ENCODE data around the gene FXYD1. TPM values are rescaled to one million over a fixed set of nuclear protein-coding genes. Genes with fewer than 3 reads are reported as not detected.

Gene FXYD1
- total RNA-seq, 4 donors from 2014 or later, result 215 to 235 (median 225) TPM

GRCh38 chr19:35143818-35144217 lies 5.2 kb downstream of the FXYD1 start:
- TF ChIP-seq POLR2A (IDR thresholded peaks at IDR 0.05), result no peak
- no peak overlapping the region for H3K27ac ChIP-seq
- no peak overlapping the region for H3K4me3 ChIP-seq
- no peak for DNase-seq
- no peak for ATAC-seq
- peaks cover 20 to 25% of the 10 kb centered on the region in 2 donors for H3K4me1 ChIP-seq
- in situ Hi-C loops (cut with MboI; ENCODE audit: low sequenced_read_pairs in 4 of 4), result loop anchor here in 1 of 4 donors (10.0 kb wide), 1 partner anchor 131 kb away; no protein-coding TSS in a partner anchor
- no peaks in the 10 kb centered on the region for H3K27me3 ChIP-seq
- no peaks in the 10 kb centered on the region for H3K9me3 ChIP-seq
- intact Hi-C loops (cut with DNase I; ENCODE audit: low total_unique reads), result loop anchor here (5.0 to 10.0 kb wide), 2 partner anchors 172 to 601 kb away; partner anchors contain the start of genes IGFLR1, LIN37, PSENEN and U2AF1L4
- no peaks in the 10 kb centered on the region for H3K36me3 ChIP-seq

- Histone ChIP-seq H3K36me3 (no peaks in the 10 kb centered on the region), H3K27me3 (no peaks in the 10 kb centered on the region), H3K27ac (no peak overlapping the region), H3K9me3 (no peaks in the 10 kb centered on the region), H3K4me3 (no peak overlapping the region), H3K4me1 (peaks cover 20 to 25% of the 10 kb centered on the region in 2 donors)
- TF ChIP-seq POLR2A (IDR thresholded peaks at IDR 0.05) (no peak), CTCF (IDR thresholded peaks at IDR 0.05 in 4 of 5, conservative IDR thresholded peaks at IDR 0.05 in 1 of 5) (no peak)
- ATAC-seq, result no peak
- intact Hi-C loops (cut with DNase I; ENCODE audit: low total_unique reads) (loop anchor here (5.0 to 10.0 kb wide), 2 partner anchors 172 to 601 kb away; partner anchors contain the start of genes IGFLR1, LIN37, PSENEN and U2AF1L4), in situ Hi-C loops (cut with MboI; ENCODE audit: low sequenced_read_pairs in 4 of 4) (loop anchor here in 1 of 4 donors (10.0 kb wide), 1 partner anchor 131 kb away; no protein-coding TSS in a partner anchor)
- DNase-seq, result no peak
Observed at GRCh38 chr19:35144259-35144599, 5.6 kb downstream of the FXYD1 start.

DNA sequence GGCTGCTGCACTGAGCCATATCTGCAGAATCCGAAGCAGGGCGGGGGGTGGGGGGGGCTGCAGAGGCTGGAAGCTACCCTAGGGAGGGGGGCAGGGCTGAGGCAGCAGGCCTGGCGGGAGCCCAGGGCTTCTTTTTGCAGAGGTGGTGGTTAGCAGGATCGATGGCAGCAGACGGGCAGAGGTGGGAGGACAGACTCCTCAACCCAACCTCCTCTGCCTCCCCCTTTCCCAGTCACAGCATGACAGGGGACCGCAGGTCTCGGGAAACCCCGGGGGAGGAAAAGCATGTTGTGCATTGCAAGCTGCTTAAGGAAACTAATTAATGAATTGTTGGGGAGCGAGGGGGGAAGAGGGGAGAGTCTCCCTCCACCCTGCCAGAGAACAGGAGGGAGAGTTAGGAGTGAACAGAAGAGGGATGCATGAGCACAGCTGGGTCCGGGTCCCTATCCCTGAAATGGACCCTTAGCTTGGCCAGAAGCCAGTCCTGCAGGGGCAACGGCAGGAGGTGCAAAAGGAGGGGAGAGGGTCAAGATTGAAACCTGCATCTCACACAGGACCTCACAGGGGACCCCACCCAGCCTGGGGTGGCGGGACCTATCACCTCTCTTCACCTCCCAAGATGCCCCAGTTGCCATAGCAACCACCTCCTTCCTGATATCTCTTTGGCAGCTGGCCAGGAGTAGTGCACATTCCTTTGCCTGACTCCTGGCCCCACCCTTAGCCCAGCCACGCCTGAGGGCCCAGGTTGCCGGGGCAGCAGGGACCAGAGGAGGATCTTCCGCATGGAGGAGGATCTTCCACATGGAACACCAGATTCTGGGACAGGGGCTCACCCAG lies 6.2 kb downstream of the FXYD1 start:
- H3K27ac ChIP-seq, result no peak overlapping the region
- no peaks in the 10 kb centered on the region for H3K36me3 ChIP-seq
- H3K27me3 ChIP-seq, result no peaks in the 10 kb centered on the region
- no peaks in the 10 kb centered on the region for H3K9me3 ChIP-seq
- H3K4me3 ChIP-seq, result no peak overlapping the region
- ATAC-seq (no peak), DNase-seq (no peak)
- H3K4me1 ChIP-seq, result peaks cover 19 to 24% of the 10 kb centered on the region in 2 donors
- TF ChIP-seq CTCF (IDR thresholded peaks at IDR 0.05 in 4 of 5, conservative IDR thresholded peaks at IDR 0.05 in 1 of 5), result no peak
- no peak for TF ChIP-seq POLR2A (IDR thresholded peaks at IDR 0.05)
- in situ Hi-C loops (cut with MboI; ENCODE audit: low sequenced_read_pairs in 4 of 4) (loop anchor here in 1 of 4 donors (10.0 kb wide), 1 partner anchor 130 kb away; no protein-coding TSS in a partner anchor), intact Hi-C loops (cut with DNase I; ENCODE audit: low total_unique reads) (loop anchor here (5.0 to 10.0 kb wide), 2 partner anchors 173 to 600 kb away; partner anchors contain the start of genes IGFLR1, LIN37, PSENEN and U2AF1L4)

- no peaks in the 10 kb centered on the region for H3K36me3 ChIP-seq
- no peaks in the 10 kb centered on the region for H3K9me3 ChIP-seq
- peak in 1 of 2 donors; percentile 51 for ATAC-seq
- H3K4me3 ChIP-seq, result no peak overlapping the region
- peaks cover 4 to 8% of the 10 kb centered on the region in 2 donors for H3K4me1 ChIP-seq
- DNase-seq, result no peak
- TF ChIP-seq CTCF (IDR thresholded peaks at IDR 0.05 in 4 of 5, conservative IDR thresholded peaks at IDR 0.05 in 1 of 5) (no peak), POLR2A (IDR thresholded peaks at IDR 0.05) (no peak)
- H3K27me3 ChIP-seq, result no peaks in the 10 kb centered on the region
- in situ Hi-C loops (cut with MboI; ENCODE audit: low sequenced_read_pairs in 4 of 4), result loop anchor here in 1 of 4 donors (10.0 kb wide), 1 partner anchor 128 kb away; no protein-coding TSS in a partner anchor
- intact Hi-C loops (cut with DNase I; ENCODE audit: low total_unique reads), result loop anchor here (10.0 kb wide), 1 partner anchor 598 kb away; the partner anchor contains the start of genes IGFLR1, LIN37, PSENEN and U2AF1L4
- no peak overlapping the region for H3K27ac ChIP-seq
Observed at GRCh38 chr19:35146746-35147459, 8.3 kb downstream of the FXYD1 start.

Measured in gastrocnemius medialis (tissue), 4 donors.